Right lobe of liver (tissue), 6 donors: Measurements from ENCODE around the gene PDIK1L. TPM values are rescaled to one million over a fixed set of nuclear protein-coding genes. Genes with fewer than 3 reads are reported as not detected.

Experiments used
- ATAC-seq, 4 donors: fragments of 200-7000 bp; cut with Tn5 transposase; one replicate each; pipeline ENCODE4 v1.9.1; 2020; ENCODE audit warnings: mild to moderate bottlenecking in 4 of 4, moderate library complexity in 4 of 4
- DNase-seq, 3 donors: peaks; one replicate each; pipeline ENCODE4 v3.0.0-alpha.2; 2020
- H3K27ac ChIP-seq, 3 donors: fragments of 200-600 bp; one replicate each; pipeline ENCODE4 v1.8.0; 2022
- H3K27me3 ChIP-seq, 2 donors: fragments of 200-600 bp; one replicate each; pipeline ENCODE4 v1.8.0; 2022
- H3K36me3 ChIP-seq, 4 donors: fragments of 200-600 bp; sonication (generic) in 1 of 4; one replicate each; pipeline versions ENCODE4 v1.5.1 to v1.8.0; 2017 to 2022; ENCODE audit warnings: control low read depth in 1 of 4
- H3K4me1 ChIP-seq, 4 donors: fragments of 200-600 bp; sonication (generic) in 1 of 4; one replicate each; pipeline versions ENCODE4 v1.5.1 to v1.8.0; 2017 to 2022; ENCODE audit warnings: control low read depth in 1 of 4
- H3K4me3 ChIP-seq, 3 donors: fragments of 200-600 bp; one replicate each; pipeline ENCODE4 v1.8.0; 2022
- H3K9me3 ChIP-seq, 4 donors: fragments of 200-600 bp; sonication (generic) in 1 of 4; one replicate each; pipeline versions ENCODE4 v1.5.1 to v1.8.0; 2017 to 2022; ENCODE audit warnings: control low read depth in 1 of 4
- CTCF ChIP-seq, 4 donors: fragments of 200-600 bp in 3 of 4; fragments of 450-650 bp in 1 of 4; IDR thresholded peaks; one replicate each; pipeline versions ENCODE4 v1.5.1 to v1.8.0; 2016 to 2022; ENCODE audit warnings: antibody characterized with exemption in 4 of 4, mild to moderate bottlenecking in 2 of 4
- POLR2A ChIP-seq: fragments of 450-650 bp; IDR thresholded peaks from one replicate; pipeline ENCODE4 v1.6.1; 2017; ENCODE audit warnings: antibody characterized with exemption, mild to moderate bottlenecking
- WGBS: methylation state at CpG from one replicate; pipeline ENCODE4 v1.1.6; 2018; ENCODE audit warnings: low coverage, low lambda C conversion rate; ENCODE audit not compliant: insufficient coverage; ENCODE audit errors: missing lambda C conversion rate; 5-methylcytosine and 5-hydroxymethylcytosine counted together
- intact Hi-C, 2 donors: fragments of 100-400 bp; cut with DNase I; formaldehyde crosslinking; loops; one replicate each; pipeline versions ENCODE4 v1.11.2 to v1.14.1; 2022
- total RNA-seq, 6 experiments: library from RNA; depleted of rRNA in 2 of 6; stranded (reverse); fragments of >200 nt in 2 of 6; fragmentation: NEBNext Ultra II Directional in 3 of 6; extraction: Animal tissue kit (Norgen Biotek cat#: 25700) in 3 of 6; gene quantifications; one replicate each; pipeline versions ENCODE4 v1.1.0 to v1.2.4, GENCODE V29; 2016 to 2023
- donor health status: DM: no; HTN: yes; CAD: no.
- donor health status: DM: no; HTN: no; CAD: no.
- donor health status: DM: no; HTN: no; CAD: no.
- donor health status: DM: no; HTN: yes; CAD: no.
- donor health status: DM: no; HTN: yes; CAD: no.

PDIK1L gene
- total RNA-seq, 6 experiments from 2014 or later = 3.8 to 7.5 (median 5.1) TPM

DNA sequence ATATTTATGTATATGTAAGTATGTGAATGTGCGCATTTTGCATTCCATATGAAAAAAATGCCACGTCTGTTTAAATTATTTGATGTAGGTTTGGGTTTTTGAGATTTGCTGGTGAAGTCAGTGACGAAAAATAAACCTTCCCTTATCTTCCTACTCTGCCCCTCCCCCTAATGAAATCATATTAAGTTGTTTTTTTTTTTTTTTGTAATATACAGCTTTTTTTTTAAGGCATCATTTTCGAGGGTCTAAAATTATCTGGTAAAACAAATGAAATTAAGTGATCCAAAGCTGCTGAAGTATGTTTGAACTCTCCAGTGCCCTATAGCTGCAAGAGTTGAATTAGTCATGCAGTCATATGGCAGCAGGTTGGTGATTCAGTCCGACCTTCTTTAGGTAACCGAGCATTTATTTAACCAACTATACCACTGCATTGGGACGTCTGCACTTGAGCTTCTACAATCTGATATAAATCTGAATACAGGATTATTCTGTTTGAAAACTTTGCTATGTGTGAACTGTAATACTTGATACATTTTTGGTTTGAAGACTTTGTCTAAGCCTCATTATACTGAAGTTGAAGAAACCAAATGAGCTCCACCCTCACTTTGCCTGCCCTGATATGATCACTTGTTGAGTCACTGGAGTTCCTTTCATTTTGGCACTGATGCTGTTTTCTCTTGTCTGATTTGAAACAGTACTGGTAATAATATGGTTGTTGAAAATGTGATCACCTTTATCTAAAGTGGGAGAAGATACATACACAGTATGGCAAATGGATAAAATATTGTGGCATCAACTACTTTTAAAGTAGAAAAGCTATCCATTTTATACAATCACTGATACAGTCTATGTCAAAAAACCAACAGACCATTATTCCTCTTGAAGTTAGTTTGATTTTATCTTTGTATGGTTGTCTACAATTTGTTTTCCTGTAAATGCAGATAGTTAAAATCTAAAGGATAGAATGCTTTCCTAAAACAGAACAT lies 11.7 kb downstream of the PDIK1L start:
- Histone ChIP-seq H3K27ac (no peak overlapping the region), H3K36me3 (peaks cover 0 to 6% (median 0%) of the 10 kb centered on the region in 4 donors), H3K4me1 (peaks cover 0 to 38% (median 5%) of the 10 kb centered on the region in 4 donors), H3K4me3 (no peak overlapping the region), H3K9me3 (no peaks in the 10 kb centered on the region), H3K27me3 (no peaks in the 10 kb centered on the region)
- 80% methylated on average over 7 of the region's 7 CpGs for WGBS
- TF ChIP-seq POLR2A (no peak), CTCF (IDR thresholded peaks at IDR 0.05) (no peak)
- DNase-seq (no peak), ATAC-seq (peak in 1 of 4 donors; percentile 52)
- intact Hi-C loops = no loop called here

GRCh38 chr1:26124418-26125331 lies 13.1 kb downstream of the PDIK1L start:
- H3K27ac ChIP-seq = peak overlapping the region in 1 of 3 donors; percentile 18
- no peaks in the 10 kb centered on the region for H3K9me3 ChIP-seq
- H3K36me3 ChIP-seq = no peaks in the 10 kb centered on the region
- intact Hi-C loops = no loop called here
- H3K4me1 ChIP-seq = peaks cover 0 to 38% (median 5%) of the 10 kb centered on the region in 4 donors
- no peak for DNase-seq
- peak; percentile 49 to 59 (median 56) for ATAC-seq
- H3K27me3 ChIP-seq = no peaks in the 10 kb centered on the region
- 34% methylated on average over 4 of the region's 4 CpGs for WGBS
- TF ChIP-seq POLR2A (no peak), CTCF (IDR thresholded peaks at IDR 0.05) (no peak)
- no peak overlapping the region for H3K4me3 ChIP-seq

DNA sequence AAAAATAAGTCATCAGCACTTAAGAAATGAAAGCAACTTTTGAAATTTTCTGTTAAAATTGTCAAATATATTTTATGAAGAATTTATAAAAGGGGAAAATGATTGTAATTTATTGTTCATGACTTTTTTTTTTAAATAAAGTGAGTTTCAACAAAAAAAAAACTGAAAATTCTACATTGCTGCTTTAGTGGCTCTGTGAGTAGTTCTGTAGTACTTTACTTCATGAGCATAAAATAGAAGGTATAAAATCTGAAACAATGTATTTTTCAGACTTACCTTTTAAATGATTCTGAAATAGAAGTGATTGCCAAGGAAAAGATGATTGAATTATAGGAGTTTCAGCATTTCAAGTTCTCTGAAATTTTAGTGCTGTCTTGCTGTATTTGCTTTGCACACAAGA lies 13.8 kb downstream of the PDIK1L start:
- Histone ChIP-seq H3K27ac (peak overlapping the region in 1 of 3 donors; percentile 18), H3K9me3 (no peaks in the 10 kb centered on the region), H3K4me3 (no peak overlapping the region), H3K27me3 (no peaks in the 10 kb centered on the region), H3K36me3 (no peaks in the 10 kb centered on the region), H3K4me1 (peaks cover 0 to 38% (median 5%) of the 10 kb centered on the region in 4 donors)
- intact Hi-C loops = no loop called here
- ATAC-seq (no peak), DNase-seq (no peak)
- no peak for TF ChIP-seq POLR2A
- TF ChIP-seq CTCF (IDR thresholded peaks at IDR 0.05) = no peak

DNA sequence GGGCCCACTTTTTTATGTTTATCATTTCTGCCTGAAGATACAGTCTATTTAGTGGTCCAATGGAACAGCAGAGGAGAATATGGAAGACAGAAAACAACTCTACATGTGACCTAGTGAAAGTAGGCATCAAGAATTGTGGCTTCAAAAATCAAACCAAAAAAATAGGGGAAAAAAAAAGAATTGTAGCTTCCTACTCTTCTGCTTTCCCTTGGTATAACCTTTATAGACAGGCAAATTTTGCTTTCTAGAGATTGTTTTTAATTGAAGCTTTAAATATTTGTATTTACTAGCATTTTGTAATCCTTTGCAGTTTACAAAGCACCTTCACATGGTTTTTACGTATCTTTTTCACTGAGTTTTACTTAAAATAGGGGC lies 14.3 kb downstream of the PDIK1L start:
- Histone ChIP-seq H3K9me3 (no peaks in the 10 kb centered on the region), H3K36me3 (no peaks in the 10 kb centered on the region), H3K4me3 (no peak overlapping the region), H3K27me3 (no peaks in the 10 kb centered on the region), H3K27ac (peak overlapping the region in 1 of 3 donors; percentile 9), H3K4me1 (peaks cover 0 to 38% (median 5%) of the 10 kb centered on the region in 4 donors)
- no peak for DNase-seq
- ATAC-seq = no peak
- TF ChIP-seq POLR2A (no peak), CTCF (IDR thresholded peaks at IDR 0.05) (no peak)
- 15% methylated on average over 1 of the region's 1 CpG for WGBS
- intact Hi-C loops = no loop called here
